Suprapubic skin (tissue), 4 donors: Measurements from ENCODE around the gene GRID1. TPM values are rescaled to one million over a fixed set of nuclear protein-coding genes. Genes with fewer than 3 reads are reported as not detected.

ENCODE experiments used
- DNase-seq, 2 donors: peaks; one replicate each; pipeline ENCODE4 v3.0.0-alpha.2; 2019; ENCODE audit warnings: low spot score in 2 of 2
- H3K27ac ChIP-seq: fragments of 200-600 bp; sonication (generic); one replicate; pipeline ENCODE4 v1.5.1; 2019
- H3K27me3 ChIP-seq: fragments of 200-600 bp; sonication (generic); one replicate; pipeline ENCODE4 v1.5.1; 2019
- H3K36me3 ChIP-seq: fragments of 200-600 bp; sonication (generic); one replicate; pipeline ENCODE4 v1.5.1; 2019
- H3K4me1 ChIP-seq: fragments of 200-600 bp; sonication (generic); one replicate; pipeline ENCODE4 v1.5.1; 2019
- H3K4me3 ChIP-seq: fragments of 200-600 bp; sonication (generic); one replicate; pipeline ENCODE4 v1.5.1; 2019; ENCODE audit warnings: mild to moderate bottlenecking
- H3K9me3 ChIP-seq: fragments of 200-600 bp; sonication (generic); one replicate; pipeline ENCODE4 v1.5.1; 2019
- EP300 ChIP-seq: sonication (generic); formaldehyde crosslinking; IDR thresholded peaks from one replicate; pipeline ENCODE4 v1.6.1; 2017; ENCODE audit warnings: antibody characterized with exemption
- POLR2A ChIP-seq, 2 donors: fragments of 450-650 bp; IDR thresholded peaks; one replicate each; pipeline ENCODE4 v1.6.1; 2017; ENCODE audit warnings: antibody characterized with exemption in 2 of 2, mild to moderate bottlenecking in 2 of 2, moderate library complexity in 2 of 2
- POLR2AphosphoS5 ChIP-seq, 3 donors: sonication (generic); formaldehyde crosslinking; IDR thresholded peaks; one replicate each; pipeline ENCODE4 v1.6.1; 2017; ENCODE audit warnings: antibody characterized with exemption in 3 of 3
- WGBS: methylation state at CpG from one replicate; pipeline ENCODE4 v1.1.5; 2018; 5-methylcytosine and 5-hydroxymethylcytosine counted together
- total RNA-seq, 4 donors: library from RNA; depleted of rRNA; stranded (reverse); fragments of >200 nt; gene quantifications; one replicate each; pipeline ENCODE4 v1.1.0, GENCODE V29; 2016
- TF ChIP-seq, protein P1 (sequence below), 2 donors: fragments of 200-600 bp in 1 of 2; fragments of 450-650 bp in 1 of 2; sonication (generic) in 1 of 2; IDR thresholded peaks; one replicate each; pipeline ENCODE4 v1.5.1; 2016 to 2019; ENCODE audit warnings: antibody characterized with exemption in 2 of 2, mild to moderate bottlenecking in 1 of 2, moderate library complexity in 1 of 2

GRID1 gene
- total RNA-seq, 4 donors from 2014 or later = 1.8 to 3.1 (median 2.4) TPM

DNA sequence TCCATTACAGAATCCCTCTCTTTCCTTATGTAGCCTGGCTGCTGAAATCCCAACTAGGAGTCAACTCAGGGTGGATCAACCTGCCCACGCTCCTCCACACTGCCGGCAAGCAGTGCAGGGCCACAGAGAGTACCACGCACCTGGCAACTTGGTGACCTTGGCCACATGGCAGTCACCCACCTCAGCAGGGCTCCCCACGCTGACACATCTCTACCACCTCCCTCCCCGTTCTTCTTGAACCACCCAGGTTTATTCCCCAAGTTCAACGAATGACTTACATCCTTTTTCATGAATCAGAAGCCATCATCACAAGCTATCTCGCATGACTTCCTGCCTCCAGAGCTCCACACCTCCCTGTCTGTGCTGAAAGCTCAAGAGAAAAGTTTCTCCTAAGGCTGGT is 153.4 kb downstream of the GRID1 start:
- Histone ChIP-seq H3K36me3 (no peaks in the 10 kb centered on the region), H3K9me3 (no peaks in the 10 kb centered on the region), H3K4me1 (no peaks in the 10 kb centered on the region), H3K27me3 (no peaks in the 10 kb centered on the region), H3K27ac (no peak overlapping the region), H3K4me3 (no peak overlapping the region)
- 89% methylated on average over 7 of the region's 7 CpGs for WGBS
- TF ChIP-seq, protein P1, sequence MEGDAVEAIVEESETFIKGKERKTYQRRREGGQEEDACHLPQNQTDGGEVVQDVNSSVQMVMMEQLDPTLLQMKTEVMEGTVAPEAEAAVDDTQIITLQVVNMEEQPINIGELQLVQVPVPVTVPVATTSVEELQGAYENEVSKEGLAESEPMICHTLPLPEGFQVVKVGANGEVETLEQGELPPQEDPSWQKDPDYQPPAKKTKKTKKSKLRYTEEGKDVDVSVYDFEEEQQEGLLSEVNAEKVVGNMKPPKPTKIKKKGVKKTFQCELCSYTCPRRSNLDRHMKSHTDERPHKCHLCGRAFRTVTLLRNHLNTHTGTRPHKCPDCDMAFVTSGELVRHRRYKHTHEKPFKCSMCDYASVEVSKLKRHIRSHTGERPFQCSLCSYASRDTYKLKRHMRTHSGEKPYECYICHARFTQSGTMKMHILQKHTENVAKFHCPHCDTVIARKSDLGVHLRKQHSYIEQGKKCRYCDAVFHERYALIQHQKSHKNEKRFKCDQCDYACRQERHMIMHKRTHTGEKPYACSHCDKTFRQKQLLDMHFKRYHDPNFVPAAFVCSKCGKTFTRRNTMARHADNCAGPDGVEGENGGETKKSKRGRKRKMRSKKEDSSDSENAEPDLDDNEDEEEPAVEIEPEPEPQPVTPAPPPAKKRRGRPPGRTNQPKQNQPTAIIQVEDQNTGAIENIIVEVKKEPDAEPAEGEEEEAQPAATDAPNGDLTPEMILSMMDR (IDR thresholded peaks at IDR 0.05) = no peak
- TF ChIP-seq POLR2AphosphoS5 (IDR thresholded peaks at IDR 0.05) (no peak), POLR2A (IDR thresholded peaks at IDR 0.05) (no peak), EP300 (no peak)
- DNase-seq = no peak

DNA sequence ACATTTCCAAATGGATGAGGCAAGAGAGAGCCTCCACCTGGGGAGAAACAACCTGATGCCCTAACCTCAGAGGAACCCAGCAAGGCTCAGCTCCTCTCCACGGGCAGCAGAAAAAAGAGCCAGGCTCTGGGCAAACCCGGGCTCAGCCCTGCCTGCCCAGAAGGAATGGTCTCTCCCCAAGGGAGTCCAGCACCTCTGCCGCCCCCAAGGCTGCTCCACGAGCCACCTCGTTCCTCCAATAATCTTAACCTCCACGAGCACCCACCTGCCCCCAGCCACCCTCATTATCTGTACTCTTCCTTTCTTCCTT is 154.2 kb downstream of the GRID1 start:
- no peak for TF ChIP-seq POLR2A (IDR thresholded peaks at IDR 0.05)
- no peak for TF ChIP-seq POLR2AphosphoS5 (IDR thresholded peaks at IDR 0.05)
- TF ChIP-seq, protein P1 (IDR thresholded peaks at IDR 0.05) = no peak
- TF ChIP-seq EP300 = no peak
- no peak overlapping the region for H3K4me3 ChIP-seq
- no peaks in the 10 kb centered on the region for H3K9me3 ChIP-seq
- H3K4me1 ChIP-seq = no peaks in the 10 kb centered on the region
- no peak overlapping the region for H3K27ac ChIP-seq
- no peak for DNase-seq
- WGBS = 77% methylated on average over 6 of the region's 6 CpGs
- no peaks in the 10 kb centered on the region for H3K27me3 ChIP-seq
- no peaks in the 10 kb centered on the region for H3K36me3 ChIP-seq

- no peak overlapping the region for H3K4me3 ChIP-seq
- DNase-seq = no peak
- no peak for TF ChIP-seq POLR2A (IDR thresholded peaks at IDR 0.05)
- TF ChIP-seq, protein P1 (IDR thresholded peaks at IDR 0.05) = no peak
- TF ChIP-seq POLR2AphosphoS5 (IDR thresholded peaks at IDR 0.05) = no peak
- no peak for TF ChIP-seq EP300
- no peak overlapping the region for H3K27ac ChIP-seq
- H3K27me3 ChIP-seq = no peaks in the 10 kb centered on the region
- 67% methylated on average over 1 of the region's 8 CpGs for WGBS
- no peaks in the 10 kb centered on the region for H3K4me1 ChIP-seq
- H3K9me3 ChIP-seq = no peaks in the 10 kb centered on the region
- no peaks in the 10 kb centered on the region for H3K36me3 ChIP-seq
Observed at GRCh38 chr10:86211691-86212390, 154.8 kb downstream of the GRID1 start.

GRCh38 chr10:86210416-86210815 is 156.2 kb downstream of the GRID1 start:
- H3K27ac ChIP-seq = no peak overlapping the region
- H3K36me3 ChIP-seq = no peaks in the 10 kb centered on the region
- H3K4me3 ChIP-seq = no peak overlapping the region
- no peaks in the 10 kb centered on the region for H3K9me3 ChIP-seq
- WGBS = 76% methylated on average over 4 of the region's 10 CpGs
- H3K27me3 ChIP-seq = no peaks in the 10 kb centered on the region
- TF ChIP-seq POLR2A (IDR thresholded peaks at IDR 0.05) (no peak), POLR2AphosphoS5 (IDR thresholded peaks at IDR 0.05) (no peak), EP300 (no peak)
- TF ChIP-seq, protein P1 (IDR thresholded peaks at IDR 0.05) = no peak
- H3K4me1 ChIP-seq = no peaks in the 10 kb centered on the region
- no peak for DNase-seq

- no peak for DNase-seq
- 82% methylated on average over 1 of the region's 1 CpG for WGBS
- H3K27me3 ChIP-seq = no peaks in the 10 kb centered on the region
- TF ChIP-seq, protein P1 (IDR thresholded peaks at IDR 0.05) = no peak
- TF ChIP-seq EP300 (no peak), POLR2AphosphoS5 (IDR thresholded peaks at IDR 0.05) (no peak), POLR2A (IDR thresholded peaks at IDR 0.05) (no peak)
- no peaks in the 10 kb centered on the region for H3K4me1 ChIP-seq
- no peaks in the 10 kb centered on the region for H3K36me3 ChIP-seq
- no peaks in the 10 kb centered on the region for H3K9me3 ChIP-seq
- no peak overlapping the region for H3K4me3 ChIP-seq
- H3K27ac ChIP-seq = no peak overlapping the region
Observed at GRCh38 chr10:86209726-86210125, 156.9 kb downstream of the GRID1 start.
